Common myeloid progenitor, CD34-positive (primary cell): ENCODE data around the gene MICOS13. TPM values are rescaled to one million over a fixed set of nuclear protein-coding genes. Genes with fewer than 3 reads are reported as not detected.
A peak's percentile ranks its signal among the peaks of the same experiment; 100 is the strongest.

ENCODE experiments used
- CTCF ChIA-PET: fragments of 350-600 bp; sonication (Branson Sonifier 250); formaldehyde crosslinking; loops from one replicate; lab custom pipeline; 2021; ENCODE audit warnings: antibody characterized with exemption; lab: Charles Lee
- POLR2A ChIA-PET: fragments of 350-600 bp; sonication (Branson Sonifier 250); formaldehyde crosslinking; loops from one replicate; lab custom pipeline; 2021; ENCODE audit warnings: antibody characterized with exemption; lab: Charles Lee
- DNase-seq, 3 donors: peaks; one replicate each; pipeline versions ENCODE4 v3.0.0 to v3.0.0-alpha.2; 2013
- H3K27ac ChIP-seq, 2 experiments: 1 replicate in 1 of 2; 2 replicates in 1 of 2; pipeline ENCODE4 v1.7.0; 2013; ENCODE audit warnings: inconsistent platforms in 2 of 2, low read length in 2 of 2, mild to moderate bottlenecking in 2 of 2, low read depth in 1 of 2, moderate library complexity in 1 of 2; ENCODE audit not compliant: severe bottlenecking in 2 of 2, insufficient read depth in 1 of 2, poor library complexity in 1 of 2
- H3K27me3 ChIP-seq, 5 experiments: replicated peaks in 2 of 5; 1 replicate in 3 of 5; 2 replicates in 2 of 5; pipeline versions ENCODE4 v1.6.1 to v1.7.0; 2013; ENCODE audit warnings: low read length in 4 of 5, mild to moderate bottlenecking in 2 of 5, moderate library complexity in 2 of 5, inconsistent platforms in 1 of 5; ENCODE audit not compliant: insufficient read depth in 5 of 5, control insufficient read depth in 4 of 5
- H3K36me3 ChIP-seq, 4 experiments: 1 replicate in 2 of 4; 2 replicates in 2 of 4; pipeline versions ENCODE4 v1.6.1 to v1.7.0; 2013; ENCODE audit warnings: low read length in 3 of 4, control low read depth in 1 of 4, mild to moderate bottlenecking in 1 of 4; ENCODE audit not compliant: control insufficient read depth in 4 of 4, insufficient read depth in 4 of 4
- H3K4me1 ChIP-seq, 4 experiments: 1 replicate in 3 of 4; 2 replicates in 1 of 4; pipeline versions ENCODE4 v1.6.1 to v1.7.1; 2013; ENCODE audit warnings: low read length in 3 of 4, mild to moderate bottlenecking in 3 of 4, control low read depth in 1 of 4, inconsistent platforms in 1 of 4, moderate library complexity in 1 of 4; ENCODE audit not compliant: control insufficient read depth in 4 of 4, insufficient read depth in 4 of 4; ENCODE audit errors: control extremely low read depth in 1 of 4
- H3K4me3 ChIP-seq, 7 experiments: 1 replicate in 4 of 7; 2 replicates in 3 of 7; pipeline versions ENCODE4 v1.5.1 to v1.7.0; 2013; ENCODE audit warnings: mild to moderate bottlenecking in 7 of 7, low read length in 6 of 7, moderate library complexity in 6 of 7, inconsistent platforms in 2 of 7, low read depth in 2 of 7, control low read depth in 1 of 7; ENCODE audit not compliant: insufficient read depth in 4 of 7, control insufficient read depth in 1 of 7; ENCODE audit errors: extremely low read depth in 1 of 7
- H3K9me3 ChIP-seq, 5 experiments: 1 replicate in 4 of 5; 2 replicates in 1 of 5; pipeline versions ENCODE4 v1.6.1 to v1.7.1; 2013; ENCODE audit warnings: low read length in 4 of 5, mild to moderate bottlenecking in 2 of 5, inconsistent platforms in 1 of 5, low read depth in 1 of 5, moderate library complexity in 1 of 5; ENCODE audit not compliant: control insufficient read depth in 4 of 5, insufficient read depth in 2 of 5; ENCODE audit errors: control extremely low read depth in 1 of 5
- WGBS: methylation state at CpG from one replicate; pipeline ENCODE4 v1.1.5; 2013; ENCODE audit not compliant: insufficient coverage; 5-methylcytosine and 5-hydroxymethylcytosine counted together
- polyA plus RNA-seq: library from polyadenylated mRNA; unstranded; fragments of 120-200 nt; gene quantifications from one replicate; pipeline ENCODE4 v1.2.1, GENCODE V29; 2013

MICOS13 gene
- polyA plus RNA-seq, result 36.0 TPM

- Histone ChIP-seq H3K27ac (peak within 1 kb of the TSS; percentile 93 to 97), H3K9me3 (no peaks in the 10 kb centered on the region), H3K36me3 (peaks cover 0 to 16% (median 3%) of the 10 kb centered on the region in 4 experiments), H3K27me3 (no peaks in the 10 kb centered on the region), H3K4me3 (peak within 1 kb of the TSS; percentile 83 to 97 (median 90)), H3K4me1 (peaks cover 0 to 19% (median 13%) of the 10 kb centered on the region in 4 experiments)
- DNase-seq, result peak; percentile 99 to 100 (median 100)
- POLR2A ChIA-PET, result no interaction called here
- WGBS, result under 1% methylated on average over 56 of the region's 94 CpGs
- CTCF ChIA-PET, result no interaction called here
Measured at GRCh38 chr19:5680437-5681368, at the start of gene MICOS13, which contains the start of gene HSD11B1L. Gene MICOS13 (minus strand): TSS chr19:5680516. CDS start chr19:5680486, 30 bp downstream. Gene HSD11B1L (plus strand): TSS chr19:5681027. CDS start chr19:5684833, 3,806 bp downstream.

DNA sequence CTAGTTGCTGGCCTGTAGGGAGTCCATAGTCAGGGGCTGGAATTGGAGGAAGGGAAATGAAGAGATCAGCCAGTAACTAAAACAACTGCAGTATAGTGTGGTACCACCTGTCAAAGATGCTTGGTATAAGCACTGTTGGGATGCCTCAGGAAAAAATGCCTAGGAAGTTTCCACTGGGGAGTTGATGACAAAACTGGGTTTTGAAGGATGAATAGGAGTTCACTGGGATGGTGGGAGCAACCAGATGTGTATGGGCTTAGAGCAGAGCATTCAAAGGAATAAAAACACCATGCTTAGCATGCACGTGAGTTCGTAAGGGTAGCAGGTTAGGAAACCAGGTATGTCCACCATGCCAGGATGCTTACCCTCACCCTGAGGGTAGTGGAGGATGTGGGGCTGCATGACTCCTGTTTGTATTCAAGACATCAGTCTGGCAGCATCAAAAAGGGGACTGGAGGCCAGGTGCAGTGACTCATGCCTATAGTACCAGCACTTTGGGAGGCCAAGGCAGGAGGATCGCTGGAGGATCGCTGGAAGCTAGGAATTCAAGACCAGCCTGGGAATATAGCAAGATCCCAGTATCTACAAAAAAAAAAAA is 47.2 kb upstream of the MICOS13 start:
- H3K4me1 ChIP-seq, result no peaks in the 10 kb centered on the region
- H3K9me3 ChIP-seq, result peaks cover 0 to 2% (median 0%) of the 10 kb centered on the region in 5 experiments

DNA sequence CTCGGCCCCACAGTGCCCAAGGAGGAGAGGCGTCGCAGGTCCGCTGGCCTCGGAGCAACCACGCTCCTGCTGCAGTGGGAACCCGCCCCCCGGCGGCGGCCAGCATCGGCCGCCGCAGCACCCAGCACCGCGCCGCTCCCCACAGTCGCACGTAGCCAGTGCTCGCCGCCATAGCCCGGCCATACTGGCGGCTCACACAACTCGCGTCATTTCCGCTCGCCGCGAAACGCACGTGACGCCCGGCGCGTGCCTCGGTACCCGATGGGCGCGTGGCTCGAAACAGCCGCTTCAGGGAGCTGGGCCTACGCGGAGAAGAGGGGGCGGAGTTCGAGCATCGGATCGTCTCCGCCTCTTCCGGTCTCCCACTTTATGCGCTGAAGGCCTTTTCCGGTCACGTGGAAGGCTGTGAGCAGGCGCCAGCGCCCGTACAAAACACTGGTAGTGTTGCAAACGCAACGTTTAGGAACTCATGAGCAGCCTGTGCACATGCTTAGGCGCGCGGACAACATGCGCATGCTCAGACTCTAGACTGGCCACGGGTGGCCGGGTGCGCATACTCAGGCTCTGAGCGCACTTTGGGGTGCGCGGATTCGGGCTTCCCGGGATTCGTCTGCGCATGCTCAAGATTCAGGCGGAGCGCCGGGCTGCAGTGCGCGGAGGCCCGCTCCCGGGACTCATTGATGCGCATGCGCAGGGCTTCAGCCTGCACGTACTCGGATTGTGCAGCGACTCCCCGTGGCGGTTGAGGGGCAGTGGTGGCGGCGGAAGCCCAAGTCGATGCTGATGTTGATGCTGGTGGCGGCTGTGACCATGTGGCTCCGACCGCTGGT is 39.9 kb upstream of the MICOS13 start, which contains the start of the genes CATSPERD and LONP1:
TSS of gene CATSPERD (plus strand) at position 677 of the 830 bp plus-strand sequence. CDS start at position 778, 101 bp downstream.
TSS of gene LONP1 (minus strand) at position 186 of the 830 bp plus-strand sequence. CDS start at position 172, 14 bp downstream.
- Histone ChIP-seq H3K9me3 (no peaks in the 10 kb centered on the region), H3K4me3 (peak within 1 kb of the TSS; percentile 65 to 96 (median 92)), H3K27ac (peak within 1 kb of the TSS; percentile 84 to 93), H3K27me3 (no peaks in the 10 kb centered on the region), H3K4me1 (peaks cover 4 to 26% (median 18%) of the 10 kb centered on the region in 4 experiments), H3K36me3 (peaks cover 0 to 10% (median 7%) of the 10 kb centered on the region in 4 experiments)
- ChIA-PET CTCF (interaction anchor here (0.5 to 2.6 kb wide), 4 partner anchors 12 to 149 kb away, joined by 3 to 16 read pairs (median 3); partner anchors contain the start of gene RPL36), POLR2A (interaction anchor here (0.6 to 1.0 kb wide), 6 partner anchors 9 to 131 kb away, joined by 3 to 8 read pairs (median 4); partner anchors contain the start of gene RPL36)
- peak; percentile 99 to 100 (median 99) for DNase-seq
- 0% methylated on average over 83 of the region's 90 CpGs for WGBS

More for the DNA sequence above, 47.2 kb upstream of the MICOS13 start:
- H3K27me3 ChIP-seq, result no peaks in the 10 kb centered on the region
- POLR2A ChIA-PET, result no interaction called here
- no peak overlapping the region for H3K27ac ChIP-seq
- DNase-seq, result no peak
- 96% methylated on average over 2 of the region's 4 CpGs for WGBS
- CTCF ChIA-PET, result no interaction called here
- no peaks in the 10 kb centered on the region for H3K36me3 ChIP-seq
- no peak overlapping the region for H3K4me3 ChIP-seq

DNA sequence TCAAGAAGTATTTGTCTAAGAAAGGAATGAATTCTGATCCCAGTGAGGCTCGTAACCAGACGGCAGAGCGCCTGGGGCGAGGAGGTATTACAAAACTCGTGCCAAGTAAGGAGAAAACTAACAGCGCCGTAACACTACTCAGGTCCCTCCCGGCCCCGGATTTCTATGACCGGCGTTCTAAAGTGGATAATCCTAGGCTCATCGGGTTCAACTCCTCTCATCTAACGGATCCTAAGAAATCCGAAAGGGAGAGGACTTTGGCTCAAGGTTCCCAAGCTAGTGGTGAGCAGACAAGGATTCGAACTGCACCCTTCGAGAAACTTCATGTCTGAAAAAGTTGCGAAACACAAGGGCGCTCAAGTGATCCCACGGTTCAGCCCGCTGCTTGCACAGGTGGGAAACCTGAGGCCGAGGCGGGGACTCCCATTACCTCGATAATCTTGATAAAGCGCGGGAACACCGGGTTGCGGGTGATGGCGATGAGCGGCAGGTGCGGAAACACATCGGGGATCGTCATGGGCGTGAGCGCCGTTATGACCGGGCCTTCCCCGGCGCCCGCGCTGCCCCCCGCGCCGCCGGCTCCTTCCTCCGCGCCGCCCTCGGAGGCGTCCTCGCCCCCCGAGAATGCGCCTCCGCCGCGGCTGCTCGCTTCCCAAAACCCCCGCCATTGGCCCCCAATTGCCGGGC is 39.1 kb upstream of the MICOS13 start:
- peak in 2 of 3 donors; percentile 18 to 24 for DNase-seq
- 0% methylated on average over 41 of the region's 58 CpGs for WGBS
- H3K27ac ChIP-seq, result peak overlapping the region; percentile 84 to 93
- peak overlapping the region; percentile 65 to 96 (median 92) for H3K4me3 ChIP-seq
- H3K9me3 ChIP-seq, result no peaks in the 10 kb centered on the region
- H3K4me1 ChIP-seq, result peaks cover 4 to 26% (median 18%) of the 10 kb centered on the region in 4 experiments
- no peaks in the 10 kb centered on the region for H3K27me3 ChIP-seq
- CTCF ChIA-PET, result interaction anchor here (1.0 to 2.6 kb wide), 2 partner anchors 10 to 31 kb away, joined by 5 to 16 read pairs; partner anchors contain the start of gene RPL36
- peaks cover 0 to 15% (median 7%) of the 10 kb centered on the region in 4 experiments for H3K36me3 ChIP-seq
- POLR2A ChIA-PET, result interaction anchor here (0.5 to 1.0 kb wide), 6 partner anchors 8 to 130 kb away, joined by 3 to 8 read pairs (median 4); partner anchors contain the start of gene RPL36

DNA sequence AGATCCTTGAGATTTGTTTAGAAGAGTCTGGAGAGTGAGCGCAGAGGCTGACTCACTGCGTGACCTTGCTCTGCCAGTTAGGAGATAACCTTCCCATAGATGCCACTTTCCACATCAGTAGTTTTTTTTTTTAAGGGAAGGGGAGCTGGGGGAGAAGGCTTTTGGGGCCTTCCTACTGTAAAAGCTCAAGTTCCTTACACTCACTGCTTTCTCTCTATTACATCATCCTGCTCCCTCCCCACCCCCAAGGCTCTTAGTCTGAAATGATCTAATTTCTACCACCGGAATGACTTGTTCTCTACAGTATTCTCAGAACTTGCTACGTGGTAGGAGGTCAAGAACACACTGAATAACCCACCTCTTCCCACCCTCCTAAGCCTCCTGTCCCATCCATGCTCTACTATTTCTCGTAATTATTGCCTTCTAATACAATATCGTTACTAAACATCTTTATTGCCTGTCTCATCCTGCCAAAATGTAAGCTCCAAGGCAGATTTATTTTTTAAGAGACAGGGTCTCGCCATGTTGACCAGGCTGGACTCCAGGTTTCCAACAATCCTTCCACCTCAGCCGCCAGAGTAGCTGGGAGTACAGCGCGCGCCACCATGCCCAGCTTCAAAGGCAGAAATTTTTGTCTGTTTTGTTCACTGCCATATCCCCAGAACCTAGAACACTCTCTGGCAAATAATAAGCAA is 38.4 kb upstream of the MICOS13 start:
- DNase-seq, result peak in 2 of 3 donors; percentile 37 to 43
- ChIA-PET CTCF (interaction anchor here (0.6 to 1.5 kb wide), 3 partner anchors 10 to 253 kb away, joined by 3 to 5 read pairs (median 5); partner anchors contain the start of gene RPL36), POLR2A (interaction anchor here (0.5 to 0.9 kb wide), 2 partner anchors 28 to 82 kb away, joined by 3 read pairs; no protein-coding TSS in a partner anchor)
- H3K36me3 ChIP-seq, result peaks cover 0 to 20% (median 9%) of the 10 kb centered on the region in 4 experiments
- H3K9me3 ChIP-seq, result no peaks in the 10 kb centered on the region
- H3K27me3 ChIP-seq, result no peaks in the 10 kb centered on the region
- 41% methylated on average over 6 of the region's 11 CpGs for WGBS
- H3K4me3 ChIP-seq, result peak overlapping the region in 6 of 7 experiments; percentile 65 to 96 (median 92)
- H3K27ac ChIP-seq, result peak overlapping the region; percentile 84 to 93
- H3K4me1 ChIP-seq, result peaks cover 4 to 26% (median 18%) of the 10 kb centered on the region in 4 experiments
